Measurements from ENCODE around the gene DSCAM. TPM values are rescaled to one million over a fixed set of nuclear protein-coding genes. Genes with fewer than 3 reads are reported as not detected.
"Not testable (repeated sequence)": the region's sequence is repeated elsewhere in the genome, so short reads cannot be mapped to it uniquely, and the experiment has no call there.

DSCAM gene, protein sequence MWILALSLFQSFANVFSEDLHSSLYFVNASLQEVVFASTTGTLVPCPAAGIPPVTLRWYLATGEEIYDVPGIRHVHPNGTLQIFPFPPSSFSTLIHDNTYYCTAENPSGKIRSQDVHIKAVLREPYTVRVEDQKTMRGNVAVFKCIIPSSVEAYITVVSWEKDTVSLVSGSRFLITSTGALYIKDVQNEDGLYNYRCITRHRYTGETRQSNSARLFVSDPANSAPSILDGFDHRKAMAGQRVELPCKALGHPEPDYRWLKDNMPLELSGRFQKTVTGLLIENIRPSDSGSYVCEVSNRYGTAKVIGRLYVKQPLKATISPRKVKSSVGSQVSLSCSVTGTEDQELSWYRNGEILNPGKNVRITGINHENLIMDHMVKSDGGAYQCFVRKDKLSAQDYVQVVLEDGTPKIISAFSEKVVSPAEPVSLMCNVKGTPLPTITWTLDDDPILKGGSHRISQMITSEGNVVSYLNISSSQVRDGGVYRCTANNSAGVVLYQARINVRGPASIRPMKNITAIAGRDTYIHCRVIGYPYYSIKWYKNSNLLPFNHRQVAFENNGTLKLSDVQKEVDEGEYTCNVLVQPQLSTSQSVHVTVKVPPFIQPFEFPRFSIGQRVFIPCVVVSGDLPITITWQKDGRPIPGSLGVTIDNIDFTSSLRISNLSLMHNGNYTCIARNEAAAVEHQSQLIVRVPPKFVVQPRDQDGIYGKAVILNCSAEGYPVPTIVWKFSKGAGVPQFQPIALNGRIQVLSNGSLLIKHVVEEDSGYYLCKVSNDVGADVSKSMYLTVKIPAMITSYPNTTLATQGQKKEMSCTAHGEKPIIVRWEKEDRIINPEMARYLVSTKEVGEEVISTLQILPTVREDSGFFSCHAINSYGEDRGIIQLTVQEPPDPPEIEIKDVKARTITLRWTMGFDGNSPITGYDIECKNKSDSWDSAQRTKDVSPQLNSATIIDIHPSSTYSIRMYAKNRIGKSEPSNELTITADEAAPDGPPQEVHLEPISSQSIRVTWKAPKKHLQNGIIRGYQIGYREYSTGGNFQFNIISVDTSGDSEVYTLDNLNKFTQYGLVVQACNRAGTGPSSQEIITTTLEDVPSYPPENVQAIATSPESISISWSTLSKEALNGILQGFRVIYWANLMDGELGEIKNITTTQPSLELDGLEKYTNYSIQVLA (N-terminal part only)
- not detected for total RNA-seq
- not detected for polyA plus RNA-seq (2013, experiment 1 of 2)
- 0.03 TPM for polyA plus RNA-seq (2013, experiment 2 of 2)
- total RNA-seq, result 0 to 0.15 (median 0) reads per million in 172 experiments

GRCh38 chr21:40846587-40847411 is at the start of gene DSCAM:
DSCAM (minus strand) TSS chr21:40847158; CDS start chr21:40846661, 497 bp downstream.
- POLR2A ChIA-PET, result no interaction called here
- ATAC-seq (ENCODE audit: poor library complexity) (no peak), DNase-seq (no peak)
- H3K27ac Mint-ChIP-seq, result no peak within 1 kb of the TSS
- H3K4me3 Mint-ChIP-seq, result no peak within 1 kb of the TSS
- Histone ChIP-seq H3K36me3 (ENCODE audit: insufficient read depth, low read length) (no peaks in the 10 kb centered on the region), H3K4me1 (ENCODE audit: insufficient read depth, low read length) (no peaks in the 10 kb centered on the region), H3K9me3 (ENCODE audit: control insufficient read depth in 1 of 2, insufficient read depth in 1 of 2, low read length in 2 of 2) (peaks cover 0 to 17% of the 10 kb centered on the region in 2 experiments), H3K27me3 (ENCODE audit: control insufficient read depth in 1 of 2, insufficient read depth in 2 of 2, low read length in 2 of 2) (peaks cover 18 to 26% of the 10 kb centered on the region in 2 experiments), H3K27ac (ENCODE audit: low read depth in 1 of 2, low read length in 2 of 2) (no peak within 1 kb of the TSS), H3K4me3 (ENCODE audit: low read length) (no peak within 1 kb of the TSS)
- CTCF ChIA-PET, result no interaction called here
- intact Hi-C loops (cut with DNase I, micrococcal nuclease), result no loop called here
- no peaks in the 10 kb centered on the region for H3K9me3 Mint-ChIP-seq
- no peaks in the 10 kb centered on the region for H3K36me3 Mint-ChIP-seq (ENCODE audit: low read depth)
- peaks cover 68% of the 10 kb centered on the region for H3K27me3 Mint-ChIP-seq
- TF ChIP-seq CTCF (IDR thresholded peaks at IDR 0.05), result no peak
- no peaks in the 10 kb centered on the region for H3K4me1 Mint-ChIP-seq (ENCODE audit: low read depth)

DNA sequence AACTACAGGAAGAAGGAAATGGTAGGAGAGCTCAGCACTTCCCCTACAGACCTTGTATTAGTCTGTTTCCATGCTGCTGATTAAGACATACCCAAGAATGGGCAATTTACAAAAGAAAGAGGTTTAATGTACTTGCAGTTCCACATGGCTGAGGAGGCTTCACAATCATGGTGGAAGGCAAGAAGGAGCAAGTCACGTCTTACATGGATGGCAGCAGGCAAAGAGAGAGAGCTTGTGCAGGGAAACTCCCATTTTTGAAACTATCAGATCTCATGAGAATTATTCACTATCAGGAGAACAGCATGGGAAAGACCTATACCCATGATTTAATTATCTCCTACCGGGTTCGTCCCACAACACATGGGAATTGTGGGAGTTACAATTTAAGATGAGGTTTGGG is 48.7 kb upstream of the DSCAM start:
- DNase-seq; H3K4me1 ChIP-seq (ENCODE audit: insufficient read depth, low read length); H3K4me3 Mint-ChIP-seq; H3K27me3 ChIP-seq (ENCODE audit: control insufficient read depth in 1 of 2, insufficient read depth in 2 of 2, low read length in 2 of 2); H3K27ac Mint-ChIP-seq; H3K27me3 Mint-ChIP-seq; H3K36me3 Mint-ChIP-seq (ENCODE audit: low read depth); intact Hi-C loops (cut with DNase I, micrococcal nuclease); H3K36me3 ChIP-seq (ENCODE audit: insufficient read depth, low read length); H3K27ac ChIP-seq (ENCODE audit: low read depth in 1 of 2, low read length in 2 of 2); CTCF ChIA-PET; POLR2A ChIA-PET; H3K4me1 Mint-ChIP-seq (ENCODE audit: low read depth); H3K4me3 ChIP-seq (ENCODE audit: low read length); ATAC-seq (ENCODE audit: poor library complexity): not testable (repeated sequence)
- peaks cover 4 to 11% of the 10 kb centered on the region in 2 experiments for H3K9me3 ChIP-seq (ENCODE audit: control insufficient read depth in 1 of 2, insufficient read depth in 1 of 2, low read length in 2 of 2)
- peaks cover 11% of the 10 kb centered on the region for H3K9me3 Mint-ChIP-seq

- intact Hi-C loops (cut with DNase I, micrococcal nuclease), result no loop called here
- POLR2A ChIA-PET, result no interaction called here
- CTCF ChIA-PET, result no interaction called here
These were observed 40.0 kb upstream of the DSCAM start for GRCh38 chr21:40886931-40887330.

More at GRCh38 chr21:40886931-40887330, 40.0 kb upstream of the DSCAM start:
- Histone ChIP-seq H3K36me3 (ENCODE audit: insufficient read depth, low read length) (no peaks in the 10 kb centered on the region), H3K27me3 (ENCODE audit: control insufficient read depth in 1 of 2, insufficient read depth in 2 of 2, low read length in 2 of 2) (no peaks in the 10 kb centered on the region), H3K27ac (ENCODE audit: low read depth in 1 of 2, low read length in 2 of 2) (no peak overlapping the region), H3K4me1 (ENCODE audit: insufficient read depth, low read length) (no peaks in the 10 kb centered on the region), H3K4me3 (ENCODE audit: low read length) (no peak overlapping the region), H3K9me3 (ENCODE audit: control insufficient read depth in 1 of 2, insufficient read depth in 1 of 2, low read length in 2 of 2) (peaks cover 0 to 18% of the 10 kb centered on the region in 2 experiments)
- Mint-ChIP-seq H3K27ac (no peak overlapping the region), H3K9me3 (no peaks in the 10 kb centered on the region), H3K27me3 (peaks cover 4% of the 10 kb centered on the region), H3K36me3 (ENCODE audit: low read depth) (no peaks in the 10 kb centered on the region), H3K4me1 (ENCODE audit: low read depth) (no peaks in the 10 kb centered on the region), H3K4me3 (no peak overlapping the region)
- DNase-seq (no peak), ATAC-seq (ENCODE audit: poor library complexity) (no peak)
- TF ChIP-seq CTCF (IDR thresholded peaks at IDR 0.05), result no peak
